Measurements from ENCODE around the gene LRRC36.
A peak's percentile ranks its signal among the peaks of the same experiment; 100 is the strongest.
"Not testable (repeated sequence)": the region's sequence is repeated elsewhere in the genome, so short reads cannot be mapped to it uniquely, and the experiment has no call there.

The LRRC36 gene

GRCh38 chr16:67361038-67361437, 34.4 kb downstream of the LRRC36 start:
- no peaks in the 10 kb centered on the region for H3K4me1 ChIP-seq (ENCODE audit: low read depth, poor library complexity, severe bottlenecking)
- no peak overlapping the region for H3K9ac ChIP-seq
- H3K4me2 ChIP-seq, result no peak overlapping the region
- no peak overlapping the region for H3K4me3 ChIP-seq (IDR thresholded peaks at IDR 0.05; ENCODE audit: insufficient read depth, low read depth, low read length)
- H4K20me1 ChIP-seq (ENCODE audit: insufficient read depth), result no peaks in the 10 kb centered on the region
- no peaks in the 10 kb centered on the region for H3K36me3 ChIP-seq (ENCODE audit: insufficient read depth)
- H3K27me3 ChIP-seq (ENCODE audit: insufficient read depth, low read depth), result no peaks in the 10 kb centered on the region
- H3K79me2 ChIP-seq (ENCODE audit: insufficient read depth, low read depth), result no peaks in the 10 kb centered on the region
- no peak overlapping the region for H2AFZ ChIP-seq (ENCODE audit: low read depth)
- H3K27ac ChIP-seq, result no peak overlapping the region
- TF ChIP-seq CTCF (conservative IDR thresholded peaks at IDR 0.05; ENCODE audit: low read depth, low read length), result no peak

- no peaks in the 10 kb centered on the region for H4K20me1 ChIP-seq (ENCODE audit: insufficient read depth)
- TF ChIP-seq CTCF (conservative IDR thresholded peaks at IDR 0.05; ENCODE audit: low read depth, low read length), result no peak
- H2AFZ ChIP-seq (ENCODE audit: low read depth), result no peak overlapping the region
Observed at GRCh38 chr16:67364600-67365235, 38.1 kb downstream of the LRRC36 start.

GRCh38 chr16:67370661-67371060, 44.0 kb downstream of the LRRC36 start:
- Histone ChIP-seq H3K27ac (no peak overlapping the region), H3K79me2 (ENCODE audit: insufficient read depth, low read depth) (no peaks in the 10 kb centered on the region), H3K9ac (no peak overlapping the region), H3K27me3 (ENCODE audit: insufficient read depth, low read depth) (no peaks in the 10 kb centered on the region), H2AFZ (ENCODE audit: low read depth) (no peak overlapping the region), H4K20me1 (ENCODE audit: insufficient read depth) (no peaks in the 10 kb centered on the region), H3K4me3 (IDR thresholded peaks at IDR 0.05; ENCODE audit: insufficient read depth, low read depth, low read length) (no peak overlapping the region), H3K4me1 (ENCODE audit: low read depth, poor library complexity, severe bottlenecking) (no peaks in the 10 kb centered on the region), H3K4me2 (no peak overlapping the region), H3K36me3 (ENCODE audit: insufficient read depth) (no peaks in the 10 kb centered on the region)
- TF ChIP-seq CTCF (conservative IDR thresholded peaks at IDR 0.05; ENCODE audit: low read depth, low read length), result no peak

More at GRCh38 chr16:67364600-67365235, 38.1 kb downstream of the LRRC36 start:
- Histone ChIP-seq H3K27ac (no peak overlapping the region), H3K27me3 (ENCODE audit: insufficient read depth, low read depth) (no peaks in the 10 kb centered on the region), H3K4me2 (no peak overlapping the region), H3K9ac (no peak overlapping the region), H3K4me1 (ENCODE audit: low read depth, poor library complexity, severe bottlenecking) (no peaks in the 10 kb centered on the region), H3K4me3 (IDR thresholded peaks at IDR 0.05; ENCODE audit: insufficient read depth, low read depth, low read length) (no peak overlapping the region), H3K79me2 (ENCODE audit: insufficient read depth, low read depth) (no peaks in the 10 kb centered on the region), H3K36me3 (ENCODE audit: insufficient read depth) (no peaks in the 10 kb centered on the region)

GRCh38 chr16:67372664-67373063, 46.0 kb downstream of the LRRC36 start:
- no peak overlapping the region for H2AFZ ChIP-seq (ENCODE audit: low read depth)
- no peak overlapping the region for H3K4me2 ChIP-seq
- H3K27ac ChIP-seq, result no peak overlapping the region
- H3K4me3 ChIP-seq (IDR thresholded peaks at IDR 0.05; ENCODE audit: insufficient read depth, low read depth, low read length), result no peak overlapping the region
- no peaks in the 10 kb centered on the region for H3K36me3 ChIP-seq (ENCODE audit: insufficient read depth)
- no peaks in the 10 kb centered on the region for H3K27me3 ChIP-seq (ENCODE audit: insufficient read depth, low read depth)
- H3K4me1 ChIP-seq (ENCODE audit: low read depth, poor library complexity, severe bottlenecking), result no peaks in the 10 kb centered on the region
- H4K20me1 ChIP-seq (ENCODE audit: insufficient read depth), result no peaks in the 10 kb centered on the region
- H3K79me2 ChIP-seq (ENCODE audit: insufficient read depth, low read depth), result no peaks in the 10 kb centered on the region
- no peak overlapping the region for H3K9ac ChIP-seq
- TF ChIP-seq CTCF (conservative IDR thresholded peaks at IDR 0.05; ENCODE audit: low read depth, low read length), result peak; percentile 65

- H3K4me3 ChIP-seq (IDR thresholded peaks at IDR 0.05; ENCODE audit: insufficient read depth, low read depth, low read length); H3K27me3 ChIP-seq (ENCODE audit: insufficient read depth, low read depth); H2AFZ ChIP-seq (ENCODE audit: low read depth); H3K4me1 ChIP-seq (ENCODE audit: low read depth, poor library complexity, severe bottlenecking); H3K79me2 ChIP-seq (ENCODE audit: insufficient read depth, low read depth); H3K9ac ChIP-seq; H3K27ac ChIP-seq; H4K20me1 ChIP-seq (ENCODE audit: insufficient read depth); H3K36me3 ChIP-seq (ENCODE audit: insufficient read depth); H3K4me2 ChIP-seq: not testable (repeated sequence)
Observed at GRCh38 chr16:67376012-67376411, 49.4 kb downstream of the LRRC36 start.

Measured in KMS-11 (cell line).